Breast epithelium (tissue), 3 donors: Measurements from ENCODE around the gene FDX2.

Experiments
- POLR2A ChIP-seq: fragments of 450-650 bp; IDR thresholded peaks from one replicate; pipeline ENCODE4 v1.6.1; 2016; ENCODE audit warnings: antibody characterized with exemption, mild to moderate bottlenecking, moderate library complexity
- POLR2AphosphoS5 ChIP-seq, 3 donors: sonication (generic); formaldehyde crosslinking; IDR thresholded peaks; one replicate each; pipeline ENCODE4 v1.6.1; 2017; ENCODE audit warnings: antibody characterized with exemption in 3 of 3
- TF ChIP-seq, protein P1 (sequence below), 3 donors: fragments of 450-650 bp; IDR thresholded peaks; one replicate each; pipeline ENCODE4 v1.5.1; 2016 to 2017; ENCODE audit warnings: antibody characterized with exemption in 3 of 3, mild to moderate bottlenecking in 3 of 3, moderate library complexity in 3 of 3

DNA sequence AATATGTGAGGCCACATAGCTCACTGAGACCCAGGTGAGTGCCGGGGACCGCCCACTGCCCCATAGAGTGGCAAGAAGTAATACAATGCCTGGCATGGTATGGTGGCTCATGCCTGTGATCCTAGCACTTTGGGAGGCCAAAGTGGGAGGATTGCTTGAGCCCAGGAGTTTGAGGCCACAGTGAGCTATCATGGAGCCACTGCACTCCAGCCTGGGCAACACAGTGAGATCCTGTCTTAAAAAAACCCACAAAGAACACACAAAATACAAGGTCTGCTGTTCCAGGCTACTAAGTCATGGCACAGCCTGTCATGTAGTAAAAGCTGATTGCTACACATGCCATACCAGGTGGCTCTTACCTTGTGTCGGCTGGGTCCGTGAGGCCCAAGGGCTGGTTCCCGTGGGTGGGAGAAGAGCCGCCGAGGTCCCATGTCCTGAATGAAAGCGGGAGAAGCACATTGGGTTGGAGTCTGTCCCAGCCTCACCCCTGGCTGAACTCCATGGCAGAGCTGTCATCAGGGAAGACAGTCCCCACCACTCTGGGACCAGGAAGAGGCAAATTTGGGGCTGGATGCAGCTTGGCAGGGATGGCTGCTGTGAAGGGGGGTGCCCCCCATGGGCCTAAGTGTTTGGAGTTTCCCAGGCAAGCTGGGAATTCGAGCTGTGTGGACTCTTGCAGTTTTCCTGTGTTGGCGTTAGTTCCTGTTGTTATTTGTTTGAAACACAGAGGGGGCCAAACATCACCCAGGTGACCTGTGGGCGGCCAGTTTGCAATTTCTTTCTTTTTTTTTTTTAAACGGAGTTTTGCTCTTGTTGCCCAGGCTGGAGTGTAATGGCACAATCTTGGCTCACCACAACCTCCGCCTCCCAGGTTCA is 3.2 kb upstream of the FDX2 start:
- TF ChIP-seq, protein P1, sequence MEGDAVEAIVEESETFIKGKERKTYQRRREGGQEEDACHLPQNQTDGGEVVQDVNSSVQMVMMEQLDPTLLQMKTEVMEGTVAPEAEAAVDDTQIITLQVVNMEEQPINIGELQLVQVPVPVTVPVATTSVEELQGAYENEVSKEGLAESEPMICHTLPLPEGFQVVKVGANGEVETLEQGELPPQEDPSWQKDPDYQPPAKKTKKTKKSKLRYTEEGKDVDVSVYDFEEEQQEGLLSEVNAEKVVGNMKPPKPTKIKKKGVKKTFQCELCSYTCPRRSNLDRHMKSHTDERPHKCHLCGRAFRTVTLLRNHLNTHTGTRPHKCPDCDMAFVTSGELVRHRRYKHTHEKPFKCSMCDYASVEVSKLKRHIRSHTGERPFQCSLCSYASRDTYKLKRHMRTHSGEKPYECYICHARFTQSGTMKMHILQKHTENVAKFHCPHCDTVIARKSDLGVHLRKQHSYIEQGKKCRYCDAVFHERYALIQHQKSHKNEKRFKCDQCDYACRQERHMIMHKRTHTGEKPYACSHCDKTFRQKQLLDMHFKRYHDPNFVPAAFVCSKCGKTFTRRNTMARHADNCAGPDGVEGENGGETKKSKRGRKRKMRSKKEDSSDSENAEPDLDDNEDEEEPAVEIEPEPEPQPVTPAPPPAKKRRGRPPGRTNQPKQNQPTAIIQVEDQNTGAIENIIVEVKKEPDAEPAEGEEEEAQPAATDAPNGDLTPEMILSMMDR (IDR thresholded peaks at IDR 0.05) = no peak
- no peak for TF ChIP-seq POLR2A
- TF ChIP-seq POLR2AphosphoS5 (IDR thresholded peaks at IDR 0.05) = no peak
